Activated effector memory CD4-positive, alpha-beta T cell treated with Interleukin-2 at 50 U/mL for 16 hours (primary cell): ENCODE data around the gene KIR3DL1.
"Not testable (repeated sequence)": the region's sequence is repeated elsewhere in the genome, so short reads cannot be mapped to it uniquely, and the experiment has no call there.

Experiments used
- DNase-seq: peaks from one replicate; pipeline ENCODE4 v3.0.0-alpha.2; 2020

KIR3DL1 gene

GRCh38 chr19:54817670-54818536 lies 1.6 kb downstream of the KIR3DL1 start:
- DNase-seq = no peak

DNA sequence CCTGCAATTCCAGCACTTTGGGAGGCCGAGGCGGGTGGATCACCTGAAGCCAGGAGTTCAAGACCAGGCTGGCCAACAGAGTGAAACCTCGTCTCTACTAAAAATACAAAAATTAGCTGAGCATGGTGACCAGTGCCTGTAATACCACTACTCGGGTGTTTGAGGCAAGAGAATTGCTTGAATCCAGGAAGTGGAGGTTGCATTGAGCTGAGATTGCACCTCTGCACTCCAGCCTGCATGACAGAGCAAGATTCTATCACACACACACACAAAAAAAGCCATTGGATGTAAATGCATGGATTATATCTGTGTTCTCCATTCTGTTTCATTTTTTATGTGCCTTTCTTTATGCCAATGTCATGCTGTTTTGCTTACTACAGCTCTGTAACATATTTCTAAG lies 8.1 kb downstream of the KIR3DL1 start:
- not testable (repeated sequence) for DNase-seq

- not testable (repeated sequence) for DNase-seq
These were observed 9.1 kb downstream of the KIR3DL1 start for GRCh38 chr19:54825326-54825725.

GRCh38 chr19:54828064-54828463 lies 11.8 kb downstream of the KIR3DL1 start:
- not testable (repeated sequence) for DNase-seq

DNA sequence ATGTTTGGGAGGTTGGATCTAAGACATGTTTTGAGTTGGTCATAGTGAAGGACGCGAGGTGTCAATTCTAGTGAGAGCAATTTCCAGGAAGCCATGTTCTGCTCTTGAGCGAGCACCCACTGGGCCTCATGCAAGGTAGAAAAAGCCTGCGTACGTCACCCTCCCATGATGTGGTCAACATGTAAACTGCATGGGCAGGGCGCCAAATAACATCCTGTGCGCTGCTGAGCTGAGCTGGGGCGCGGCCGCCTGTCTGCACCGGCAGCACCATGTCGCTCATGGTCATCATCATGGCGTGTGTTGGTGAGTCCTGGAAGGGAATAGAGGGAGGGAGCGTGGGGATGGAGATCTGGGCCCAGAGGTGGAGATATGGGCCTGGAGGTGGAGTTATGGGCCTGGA lies 16.2 kb downstream of the KIR3DL1 start, which contains the start of gene KIR2DS4:
Gene KIR2DS4, plus strand, starts transcription at position 181 of the 400 bp plus-strand sequence.
- not testable (repeated sequence) for DNase-seq

GRCh38 chr19:54835126-54835525 lies 18.9 kb downstream of the KIR3DL1 start:
- DNase-seq = not testable (repeated sequence)

DNA sequence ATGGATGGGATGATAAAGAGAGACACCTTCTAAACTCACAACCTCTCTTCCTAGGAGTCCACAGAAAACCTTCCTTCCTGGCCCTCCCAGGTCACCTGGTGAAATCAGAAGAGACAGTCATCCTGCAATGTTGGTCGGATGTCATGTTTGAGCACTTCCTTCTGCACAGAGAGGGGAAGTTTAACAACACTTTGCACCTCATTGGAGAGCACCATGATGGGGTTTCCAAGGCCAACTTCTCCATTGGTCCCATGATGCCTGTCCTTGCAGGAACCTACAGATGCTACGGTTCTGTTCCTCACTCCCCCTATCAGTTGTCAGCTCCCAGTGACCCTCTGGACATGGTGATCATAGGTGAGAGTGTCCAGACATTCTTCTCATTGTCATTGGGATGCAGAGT lies 21.3 kb downstream of the KIR3DL1 start:
- not testable (repeated sequence) for DNase-seq

- DNase-seq = not testable (repeated sequence)
These were observed 26.9 kb downstream of the KIR3DL1 start for GRCh38 chr19:54843171-54843570.

DNA sequence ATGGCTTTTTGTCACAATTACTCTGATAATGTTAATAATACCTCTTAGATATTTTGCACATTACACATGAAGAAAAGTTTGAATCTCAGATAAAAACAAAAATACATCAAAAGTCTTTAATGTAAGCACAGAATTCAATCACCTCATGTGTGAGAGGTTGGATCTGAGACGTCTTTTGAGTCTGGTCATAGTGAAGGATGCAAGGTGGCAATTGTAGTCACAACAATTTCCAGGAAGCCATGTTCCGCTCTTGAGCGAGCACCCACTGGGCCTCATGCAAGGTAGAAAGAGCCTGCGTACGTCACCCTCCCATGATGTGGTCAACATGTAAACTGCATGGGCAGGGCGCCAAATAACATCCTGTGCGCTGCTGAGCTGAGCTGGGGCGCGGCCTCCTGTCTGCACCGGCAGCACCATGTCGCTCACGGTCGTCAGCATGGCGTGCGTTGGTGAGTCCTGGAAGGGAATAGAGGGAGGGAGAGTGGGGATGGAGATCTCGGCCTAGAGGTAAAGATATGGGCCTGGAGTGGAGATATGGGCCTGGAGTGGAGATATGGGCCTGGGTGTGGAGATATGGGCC lies 33.9 kb downstream of the KIR3DL1 start, which contains the start of gene KIR3DL2:
Gene KIR3DL2, plus strand, starts transcription at position 383 of the 580 bp plus-strand sequence. Its CDS starts 33 bp downstream, at position 416.
- DNase-seq = not testable (repeated sequence)

DNA sequence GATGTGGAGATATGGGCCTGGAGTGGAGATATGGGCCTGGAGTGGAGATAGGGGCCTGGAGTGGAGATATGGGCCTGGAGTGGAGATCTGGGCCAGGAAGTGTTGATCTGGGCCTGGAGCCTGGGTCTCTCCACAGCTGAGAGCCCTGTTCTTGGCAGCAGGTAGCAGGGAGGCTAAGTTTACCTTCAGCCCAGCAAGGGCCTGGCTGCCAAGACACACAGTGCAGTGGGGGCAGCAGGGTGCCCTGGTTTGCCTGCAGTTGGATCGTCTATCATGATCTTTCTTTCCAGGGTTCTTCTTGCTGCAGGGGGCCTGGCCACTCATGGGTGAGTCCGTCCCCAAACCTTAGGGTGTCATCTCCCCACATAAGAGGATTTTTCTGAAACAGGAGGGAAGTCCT lies 34.7 kb downstream of the KIR3DL1 start:
- no peak for DNase-seq

GRCh38 chr19:54851353-54851752 lies 35.1 kb downstream of the KIR3DL1 start:
- DNase-seq = no peak

DNA sequence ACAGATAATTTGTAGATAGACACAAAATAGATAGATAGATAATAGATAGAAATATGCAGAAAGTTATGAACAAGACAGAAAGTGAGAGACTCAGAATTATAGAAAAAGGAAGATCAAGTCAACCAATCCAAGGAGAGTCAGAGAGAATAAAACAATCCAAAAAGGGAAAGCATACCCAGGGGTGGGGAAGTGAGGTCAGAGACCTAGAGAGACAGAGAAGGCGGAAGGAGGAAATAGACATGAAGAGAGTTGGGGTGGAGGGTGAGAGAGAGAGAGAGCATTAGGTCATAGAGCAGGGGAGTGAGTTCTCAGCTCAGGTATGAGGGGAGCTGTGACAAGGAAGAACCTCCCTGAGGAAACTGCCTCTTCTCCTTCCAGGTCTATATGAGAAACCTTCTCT lies 39.0 kb downstream of the KIR3DL1 start:
- DNase-seq = not testable (repeated sequence)

GRCh38 chr19:54858476-54858875 lies 42.2 kb downstream of the KIR3DL1 start:
- not testable (repeated sequence) for DNase-seq

DNA sequence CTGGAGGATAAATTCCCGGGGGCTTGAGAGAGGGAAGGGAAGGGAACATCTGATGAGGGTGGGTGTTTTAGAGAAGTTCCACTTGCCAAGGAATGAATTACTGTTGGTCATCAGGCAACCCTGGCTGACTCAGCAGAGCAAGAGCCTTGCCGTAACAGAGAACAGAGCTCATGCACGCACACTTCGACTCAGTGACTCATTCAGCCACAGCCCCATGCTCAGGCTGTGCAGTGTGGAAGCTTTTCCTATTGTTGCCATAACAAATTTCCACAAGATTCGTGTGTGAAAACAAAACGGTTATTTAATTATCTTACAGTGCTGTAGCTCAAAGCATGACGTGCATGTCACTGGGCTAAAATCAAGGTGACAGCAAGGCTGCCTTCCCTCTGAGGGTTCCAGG lies 43.2 kb downstream of the KIR3DL1 start:
- not testable (repeated sequence) for DNase-seq

GRCh38 chr19:54863459-54863858 lies 47.2 kb downstream of the KIR3DL1 start:
- not testable (repeated sequence) for DNase-seq

DNA sequence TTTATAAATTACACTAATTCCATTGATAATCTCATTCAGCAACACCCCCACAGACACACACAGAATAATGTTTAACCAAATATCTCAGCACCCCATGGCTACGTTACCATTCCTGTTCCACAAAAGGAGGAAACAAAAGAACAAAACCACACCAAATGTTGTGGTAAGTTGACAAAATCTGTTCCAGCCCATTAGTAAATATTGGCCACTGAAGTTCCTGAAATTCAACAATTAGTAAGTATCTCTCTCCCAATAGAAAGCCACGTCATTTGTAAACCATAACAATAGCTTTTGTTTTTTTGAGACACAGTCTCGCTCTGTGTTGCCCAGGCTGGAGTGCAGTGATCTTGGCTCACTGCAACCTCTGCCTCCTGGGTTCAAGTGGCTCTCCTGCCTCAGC lies 55.4 kb downstream of the KIR3DL1 start:
- DNase-seq = no peak

- DNase-seq = no peak
These were observed 57.7 kb downstream of the KIR3DL1 start, which contains the start of gene FCAR for GRCh38 chr19:54873990-54874389. Gene FCAR, plus strand, starts transcription at chr19:54874235. Its CDS starts 55 bp downstream, at chr19:54874290.

DNA sequence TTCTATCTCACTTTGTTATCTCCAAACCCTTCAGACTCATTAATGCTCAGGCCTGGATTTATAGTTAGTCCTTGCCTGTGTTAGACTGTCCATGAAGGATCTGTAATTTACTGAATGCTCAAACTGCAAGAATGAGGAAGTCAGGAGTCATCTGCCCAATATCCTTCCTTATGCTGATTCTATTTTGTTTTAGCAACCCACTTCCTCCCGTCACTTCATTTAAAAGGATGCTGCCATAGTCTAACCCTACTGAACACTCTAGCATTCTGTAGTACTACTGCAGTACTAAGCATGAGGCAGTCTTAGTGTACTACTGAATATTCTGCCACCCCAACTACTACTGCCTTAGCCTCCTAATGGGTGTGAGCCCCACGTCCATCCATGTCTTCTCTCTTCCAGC lies 59.2 kb downstream of the KIR3DL1 start:
- DNase-seq = no peak

DNA sequence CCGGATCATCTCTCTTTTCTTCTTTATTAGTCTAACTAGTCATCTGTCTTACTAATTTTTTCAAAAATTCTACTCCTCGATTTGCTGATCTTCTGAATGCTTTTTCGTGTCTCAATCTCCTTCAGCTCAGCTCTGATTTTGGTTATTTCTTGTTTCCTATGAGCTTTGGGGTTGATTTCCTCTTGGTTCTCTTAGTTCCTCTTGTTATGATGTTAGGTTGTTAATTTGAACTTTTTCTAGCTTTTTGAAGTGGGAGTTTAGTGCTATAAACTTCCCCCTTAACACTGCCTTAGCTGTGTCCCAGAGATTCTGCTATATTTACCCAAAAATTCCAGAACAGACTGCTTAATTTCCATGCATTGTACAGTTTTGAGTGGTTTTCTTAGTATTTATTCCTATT lies 61.2 kb downstream of the KIR3DL1 start:
- DNase-seq = no peak
